ENCODE measurements around the gene CBX3. TPM values are rescaled to one million over a fixed set of nuclear protein-coding genes. Genes with fewer than 3 reads are reported as not detected.
"Not testable (repeated sequence)": the region's sequence is repeated elsewhere in the genome, so short reads cannot be mapped to it uniquely, and the experiment has no call there.

Gene CBX3
- total RNA-seq, 1 donor from 2014 or later = 151 TPM

DNA sequence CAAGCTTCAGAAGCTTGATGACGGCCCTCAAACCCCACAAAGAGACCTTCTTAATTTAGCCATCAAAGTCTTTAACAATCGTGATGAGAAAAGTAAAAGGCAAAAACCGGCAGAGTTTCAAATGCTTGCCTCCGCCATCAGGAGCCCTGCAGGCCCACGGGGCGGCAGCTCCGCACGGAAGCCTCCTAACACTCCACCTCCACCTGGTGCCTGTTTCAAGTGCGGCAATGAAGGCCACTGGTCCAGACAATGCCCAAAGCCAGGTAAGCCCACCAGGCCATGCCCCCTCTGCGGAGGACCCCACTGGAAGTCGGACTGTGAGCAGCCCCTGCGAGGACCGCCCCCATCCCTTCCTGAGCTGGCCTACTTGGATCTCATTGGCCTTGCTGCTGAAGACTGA is 43.6 kb downstream of the CBX3 start:
- no peak for DNase-seq (ENCODE audit: low read depth)
- no peak overlapping the region for H3K4me3 ChIP-seq (ENCODE audit: low read depth, low read length)
- TF ChIP-seq, protein P1, sequence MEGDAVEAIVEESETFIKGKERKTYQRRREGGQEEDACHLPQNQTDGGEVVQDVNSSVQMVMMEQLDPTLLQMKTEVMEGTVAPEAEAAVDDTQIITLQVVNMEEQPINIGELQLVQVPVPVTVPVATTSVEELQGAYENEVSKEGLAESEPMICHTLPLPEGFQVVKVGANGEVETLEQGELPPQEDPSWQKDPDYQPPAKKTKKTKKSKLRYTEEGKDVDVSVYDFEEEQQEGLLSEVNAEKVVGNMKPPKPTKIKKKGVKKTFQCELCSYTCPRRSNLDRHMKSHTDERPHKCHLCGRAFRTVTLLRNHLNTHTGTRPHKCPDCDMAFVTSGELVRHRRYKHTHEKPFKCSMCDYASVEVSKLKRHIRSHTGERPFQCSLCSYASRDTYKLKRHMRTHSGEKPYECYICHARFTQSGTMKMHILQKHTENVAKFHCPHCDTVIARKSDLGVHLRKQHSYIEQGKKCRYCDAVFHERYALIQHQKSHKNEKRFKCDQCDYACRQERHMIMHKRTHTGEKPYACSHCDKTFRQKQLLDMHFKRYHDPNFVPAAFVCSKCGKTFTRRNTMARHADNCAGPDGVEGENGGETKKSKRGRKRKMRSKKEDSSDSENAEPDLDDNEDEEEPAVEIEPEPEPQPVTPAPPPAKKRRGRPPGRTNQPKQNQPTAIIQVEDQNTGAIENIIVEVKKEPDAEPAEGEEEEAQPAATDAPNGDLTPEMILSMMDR (conservative IDR thresholded peaks at IDR 0.05; ENCODE audit: low read depth, low read length) = no peak

DNA sequence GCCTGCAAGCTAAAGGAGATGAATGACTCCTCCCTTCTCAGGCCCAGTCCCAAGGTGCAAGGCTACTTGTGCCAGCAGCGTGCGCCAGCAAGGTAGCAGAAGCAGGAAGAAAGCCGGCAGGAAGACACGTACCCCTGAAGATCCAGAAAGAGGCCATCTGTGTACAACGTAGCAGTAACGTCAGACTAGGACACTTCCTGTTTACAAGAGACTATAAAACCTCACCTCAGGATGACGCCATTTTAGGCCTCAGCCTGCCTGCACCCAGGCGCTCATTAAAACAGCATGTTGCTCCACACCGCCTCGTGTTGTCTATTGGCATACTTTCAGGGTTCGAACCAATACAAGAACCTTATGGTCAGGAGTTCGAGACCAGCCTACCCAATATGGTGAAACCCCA is 48.7 kb downstream of the CBX3 start:
- no peak for DNase-seq (ENCODE audit: low read depth)
- TF ChIP-seq, protein P1 (conservative IDR thresholded peaks at IDR 0.05; ENCODE audit: low read depth, low read length) = no peak
- H3K4me3 ChIP-seq (ENCODE audit: low read depth, low read length) = no peak overlapping the region

DNA sequence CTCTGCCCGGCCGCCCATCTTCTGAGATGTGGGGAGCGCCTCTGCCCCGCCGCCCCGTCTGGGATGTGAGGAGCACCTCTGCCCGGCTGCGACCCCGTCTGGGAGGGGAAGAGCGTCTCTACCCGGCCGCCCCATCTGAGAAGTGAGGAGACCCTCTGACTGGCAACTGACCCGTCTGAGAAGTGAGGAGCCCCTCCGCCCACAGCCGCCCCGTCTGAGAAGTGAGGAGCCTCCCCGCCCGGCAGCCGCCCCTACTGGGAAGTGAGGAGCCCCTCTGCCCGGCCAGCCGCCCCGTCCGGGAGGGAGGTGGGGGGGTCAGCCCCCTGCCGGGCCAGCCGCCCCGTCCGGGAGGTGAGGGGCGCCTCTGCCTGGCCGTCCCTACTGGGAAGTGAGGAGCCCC is 60.3 kb downstream of the CBX3 start:
- not testable (repeated sequence) for H3K4me3 ChIP-seq (ENCODE audit: low read depth, low read length); DNase-seq (ENCODE audit: low read depth)

Other genes with a start within 250 kb of the CBX3 start
- 75.6 and 98.0 TPM in 2 replicates for gene NFE2L3, start 49.5 kb upstream of the CBX3 start, total RNA-seq
- 287 and 348 TPM in 2 replicates for gene HNRNPA2B1, start 999 bp upstream of the CBX3 start, total RNA-seq
- gene SNX10, start 90.1 kb downstream of the CBX3 start, total RNA-seq = 18.8 and 29.0 TPM in 2 replicates